Posterior vena cava (tissue), 2 donors: Measurements from ENCODE around the gene ARID5A. TPM values are rescaled to one million over a fixed set of nuclear protein-coding genes. Genes with fewer than 3 reads are reported as not detected.
A peak's percentile ranks its signal among the peaks of the same experiment; 100 is the strongest.

Source experiments
- DNase-seq: peaks from one replicate; pipeline ENCODE4 v3.0.0-alpha.2; 2020; ENCODE audit warnings: low spot score
- intact Hi-C, 2 donors: fragments of 100-400 bp; cut with DNase I; formaldehyde crosslinking; loops; one replicate each; pipeline versions ENCODE4 v1.14.1 to v1.14.2; 2022 to 2023
- total RNA-seq, 2 donors: library from RNA; stranded (reverse); fragmentation: NEBNext Ultra II Directional; extraction: Animal tissue kit (Norgen Biotek cat#: 25700); gene quantifications; one replicate each; pipeline ENCODE4 v1.2.1, GENCODE V29; 2021
- donor health status: DM: yes; HTN: yes; CAD: no.
- donor health status: DM: yes; HTN: yes; CAD: no.

ARID5A gene
- total RNA-seq, 2 donors from 2014 or later: 67.4 to 179 TPM

- intact Hi-C loops: no loop called here
- DNase-seq: peak; percentile 43
These were observed 2.4 kb upstream of the ARID5A start for GRCh38 chr2:96534141-96534540.

- intact Hi-C loops: no loop called here
These were observed 1.8 kb upstream of the ARID5A start for GRCh38 chr2:96534701-96535181.

GRCh38 chr2:96535331-96535730 is 1.2 kb upstream of the ARID5A start:
- peak; percentile 51 for DNase-seq
- intact Hi-C loops: no loop called here

More at GRCh38 chr2:96534701-96535181, 1.8 kb upstream of the ARID5A start:
- DNase-seq: peak; percentile 67

GRCh38 chr2:96537066-96537733 is 648 bp downstream of the ARID5A start:
- intact Hi-C loops: no loop called here
- peak; percentile 93 for DNase-seq

GRCh38 chr2:96537734-96538486 is 1.4 kb downstream of the ARID5A start:
- intact Hi-C loops: no loop called here
- peak; percentile 86 for DNase-seq

- DNase-seq: peak; percentile 96
- intact Hi-C loops: no loop called here
These were observed 2.1 kb downstream of the ARID5A start for GRCh38 chr2:96538487-96539214.

- DNase-seq: peak; percentile 79
- intact Hi-C loops: no loop called here
These were observed 2.8 kb downstream of the ARID5A start for GRCh38 chr2:96539215-96539920.

GRCh38 chr2:96540136-96540535 is 3.6 kb downstream of the ARID5A start:
- DNase-seq: peak; percentile 62
- intact Hi-C loops: no loop called here

GRCh38 chr2:96541398-96542152 is 5.0 kb downstream of the ARID5A start:
- intact Hi-C loops: no loop called here

GRCh38 chr2:96542357-96542977 is 5.9 kb downstream of the ARID5A start:
- peak; percentile 29 for DNase-seq
- intact Hi-C loops: no loop called here

More at GRCh38 chr2:96541398-96542152, 5.0 kb downstream of the ARID5A start:
- peak; percentile 72 for DNase-seq

GRCh38 chr2:96546321-96546720 is 9.8 kb downstream of the ARID5A start:
- no peak for DNase-seq

GRCh38 chr2:96546797-96547196 is 10.2 kb downstream of the ARID5A start:
- intact Hi-C loops: no loop called here
- DNase-seq: peak; percentile 70

More at GRCh38 chr2:96546321-96546720, 9.8 kb downstream of the ARID5A start:
- intact Hi-C loops: no loop called here

- intact Hi-C loops: no loop called here
- DNase-seq: no peak
These were observed 10.7 kb downstream of the ARID5A start for GRCh38 chr2:96547203-96547641.

- no peak for DNase-seq
- intact Hi-C loops: no loop called here
These were observed 11.2 kb downstream of the ARID5A start for GRCh38 chr2:96547731-96548171.

GRCh38 chr2:96548558-96549465 is 12.3 kb downstream of the ARID5A start:
- DNase-seq: peak; percentile 53
- intact Hi-C loops: no loop called here

- DNase-seq: peak; percentile 66
- intact Hi-C loops: no loop called here
These were observed 12.9 kb downstream of the ARID5A start for GRCh38 chr2:96549466-96549785.
